Measurements from ENCODE around the gene CCNQ. TPM values are rescaled to one million over a fixed set of nuclear protein-coding genes. Genes with fewer than 3 reads are reported as not detected.

Gene CCNQ
- total RNA-seq, 3 donors from 2014 or later = 13.1 to 19.9 (median 16.0) TPM

- TF ChIP-seq CTCF (IDR thresholded peaks at IDR 0.05) = no peak
- Histone ChIP-seq H3K4me1 (ENCODE audit: low read depth) (no peaks in the 10 kb centered on the region), H3K36me3 (ENCODE audit: low read depth) (no peaks in the 10 kb centered on the region), H3K9me3 (no peaks in the 10 kb centered on the region), H3K4me3 (no peak overlapping the region)
- no peak for ATAC-seq
- DNase-seq = peak in 1 of 3 donors; percentile 25
- intact Hi-C loops (cut with DNase I, micrococcal nuclease) = no loop called here
Observed at GRCh38 chrX:153623310-153624029, 24.5 kb upstream of the CCNQ start.

GRCh38 chrX:153622661-153623309 is 23.8 kb upstream of the CCNQ start:
- H3K9me3 ChIP-seq = no peaks in the 10 kb centered on the region
- intact Hi-C loops (cut with DNase I, micrococcal nuclease) = no loop called here
- no peak overlapping the region for H3K4me3 ChIP-seq
- ATAC-seq (no peak), DNase-seq (no peak)
- no peaks in the 10 kb centered on the region for H3K36me3 ChIP-seq (ENCODE audit: low read depth)
- H3K4me1 ChIP-seq (ENCODE audit: low read depth) = no peaks in the 10 kb centered on the region
- TF ChIP-seq CTCF (IDR thresholded peaks at IDR 0.05) = no peak

- no peak overlapping the region for H3K4me3 ChIP-seq
- no peak for DNase-seq
- no peak for ATAC-seq
- H3K9me3 ChIP-seq = no peaks in the 10 kb centered on the region
- H3K4me1 ChIP-seq (ENCODE audit: low read depth) = no peaks in the 10 kb centered on the region
- TF ChIP-seq CTCF (IDR thresholded peaks at IDR 0.05) = no peak
- H3K36me3 ChIP-seq (ENCODE audit: low read depth) = no peaks in the 10 kb centered on the region
- intact Hi-C loops (cut with DNase I, micrococcal nuclease) = no loop called here
Observed at GRCh38 chrX:153621949-153622598, 23.1 kb upstream of the CCNQ start.

- intact Hi-C loops (cut with DNase I, micrococcal nuclease) = no loop called here
- TF ChIP-seq CTCF (IDR thresholded peaks at IDR 0.05) = no peak
- H3K9me3 ChIP-seq = no peaks in the 10 kb centered on the region
- H3K4me1 ChIP-seq (ENCODE audit: low read depth) = no peaks in the 10 kb centered on the region
- H3K4me3 ChIP-seq = no peak overlapping the region
- DNase-seq (no peak), ATAC-seq (no peak)
- H3K36me3 ChIP-seq (ENCODE audit: low read depth) = no peaks in the 10 kb centered on the region
Observed at GRCh38 chrX:153620576-153620975, 21.6 kb upstream of the CCNQ start.

- intact Hi-C loops (cut with DNase I, micrococcal nuclease) = no loop called here
- ATAC-seq (no peak), DNase-seq (no peak)
- Histone ChIP-seq H3K9me3 (no peaks in the 10 kb centered on the region), H3K4me3 (no peak overlapping the region), H3K36me3 (ENCODE audit: low read depth) (no peaks in the 10 kb centered on the region), H3K4me1 (ENCODE audit: low read depth) (no peaks in the 10 kb centered on the region)
- TF ChIP-seq CTCF (IDR thresholded peaks at IDR 0.05) = no peak
Observed at GRCh38 chrX:153614818-153615217, 15.9 kb upstream of the CCNQ start.

All from mucosa of descending colon (tissue), 3 donors.